ENCODE measurements around the gene NHS. TPM values are rescaled to one million over a fixed set of nuclear protein-coding genes. Genes with fewer than 3 reads are reported as not detected.

The NHS gene
- total RNA-seq, 2 donors from 2014 or later = 6.0 to 7.3 TPM

- H3K9me3 Mint-ChIP-seq = peaks cover 10% of the 10 kb centered on the region
Measured at GRCh38 chrX:17395154-17395553, 20.2 kb downstream of the NHS start.

GRCh38 chrX:17397074-17397473 lies 22.1 kb downstream of the NHS start:
- peaks cover 8% of the 10 kb centered on the region for H3K9me3 ChIP-seq (ENCODE audit: control insufficient read depth, low read length)
- H3K27me3 ChIP-seq (ENCODE audit: control insufficient read depth, insufficient read depth, low read length, poor library complexity, severe bottlenecking) = no peaks in the 10 kb centered on the region
- Mint-ChIP-seq H3K27me3 (ENCODE audit: insufficient read depth) (no peaks in the 10 kb centered on the region), H3K4me1 (no peaks in the 10 kb centered on the region), H3K27ac (no peak overlapping the region), H3K9me3 (peaks cover 10% of the 10 kb centered on the region), H3K4me3 (no peak overlapping the region), H3K36me3 (ENCODE audit: low read depth) (no peaks in the 10 kb centered on the region)
- no peak overlapping the region for H3K4me3 ChIP-seq (ENCODE audit: low read length)
- no peak overlapping the region for H3K27ac ChIP-seq (ENCODE audit: low read depth, low read length)
- no peak for DNase-seq
- H3K36me3 ChIP-seq (ENCODE audit: control insufficient read depth, insufficient read depth, low read length) = no peaks in the 10 kb centered on the region
- no peak overlapping the region for H3K9ac ChIP-seq (ENCODE audit: extremely low read depth, low read length, poor library complexity, severe bottlenecking)
- TF ChIP-seq CTCF (conservative IDR thresholded peaks at IDR 0.05) = no peak
- H3K4me1 ChIP-seq (ENCODE audit: control insufficient read depth, insufficient read depth, low read length) = no peaks in the 10 kb centered on the region
- WGBS, 2 experiments (ENCODE audit: insufficient coverage in 1 of 2, insufficient read length in 1 of 2) = 100% methylated on average over 1 to 2 of the region's 2 CpGs

More at GRCh38 chrX:17395154-17395553, 20.2 kb downstream of the NHS start:
- no peaks in the 10 kb centered on the region for H3K27me3 ChIP-seq (ENCODE audit: control insufficient read depth, insufficient read depth, low read length, poor library complexity, severe bottlenecking)
- no peaks in the 10 kb centered on the region for H3K36me3 Mint-ChIP-seq (ENCODE audit: low read depth)
- no CpG with 5 or more reads among the region's 1 CpG for WGBS, 2 experiments (ENCODE audit: insufficient coverage in 1 of 2, insufficient read length in 1 of 2)
- H3K27ac Mint-ChIP-seq = no peak overlapping the region
- no peaks in the 10 kb centered on the region for H3K36me3 ChIP-seq (ENCODE audit: control insufficient read depth, insufficient read depth, low read length)
- no peaks in the 10 kb centered on the region for H3K4me1 ChIP-seq (ENCODE audit: control insufficient read depth, insufficient read depth, low read length)
- no peak overlapping the region for H3K4me3 ChIP-seq (ENCODE audit: low read length)
- DNase-seq = no peak
- no peak overlapping the region for H3K27ac ChIP-seq (ENCODE audit: low read depth, low read length)
- H3K27me3 Mint-ChIP-seq (ENCODE audit: insufficient read depth) = no peaks in the 10 kb centered on the region
- TF ChIP-seq CTCF (conservative IDR thresholded peaks at IDR 0.05) = no peak
- no peak overlapping the region for H3K4me3 Mint-ChIP-seq
- H3K4me1 Mint-ChIP-seq = no peaks in the 10 kb centered on the region
- peaks cover 8% of the 10 kb centered on the region for H3K9me3 ChIP-seq (ENCODE audit: control insufficient read depth, low read length)
- H3K9ac ChIP-seq (ENCODE audit: extremely low read depth, low read length, poor library complexity, severe bottlenecking) = no peak overlapping the region

- no peak for DNase-seq
- Mint-ChIP-seq H3K27me3 (ENCODE audit: insufficient read depth) (no peaks in the 10 kb centered on the region), H3K4me3 (no peak overlapping the region), H3K36me3 (ENCODE audit: low read depth) (no peaks in the 10 kb centered on the region), H3K4me1 (no peaks in the 10 kb centered on the region), H3K27ac (no peak overlapping the region), H3K9me3 (peaks cover 5% of the 10 kb centered on the region)
- TF ChIP-seq CTCF (conservative IDR thresholded peaks at IDR 0.05) = no peak
- H3K9me3 ChIP-seq (ENCODE audit: control insufficient read depth, low read length) = peaks cover 5% of the 10 kb centered on the region
- no peaks in the 10 kb centered on the region for H3K4me1 ChIP-seq (ENCODE audit: control insufficient read depth, insufficient read depth, low read length)
- no peak overlapping the region for H3K9ac ChIP-seq (ENCODE audit: extremely low read depth, low read length, poor library complexity, severe bottlenecking)
- H3K36me3 ChIP-seq (ENCODE audit: control insufficient read depth, insufficient read depth, low read length) = no peaks in the 10 kb centered on the region
- no peak overlapping the region for H3K27ac ChIP-seq (ENCODE audit: low read depth, low read length)
- WGBS, 2 experiments (ENCODE audit: insufficient coverage in 1 of 2, insufficient read length in 1 of 2) = 93 to 100% methylated on average over 2 of the region's 2 CpGs
- H3K4me3 ChIP-seq (ENCODE audit: low read length) = no peak overlapping the region
- no peaks in the 10 kb centered on the region for H3K27me3 ChIP-seq (ENCODE audit: control insufficient read depth, insufficient read depth, low read length, poor library complexity, severe bottlenecking)
Measured at GRCh38 chrX:17403189-17403691, 28.2 kb downstream of the NHS start.
